Measurements from ENCODE around the gene SDC3. TPM values are rescaled to one million over a fixed set of nuclear protein-coding genes. Genes with fewer than 3 reads are reported as not detected.

SDC3 gene
- total and polyA plus RNA-seq, 2 of the 8 experiments (the other 6 are each of a cell fraction or from before 2014, with no cell fraction given): 7.0 to 27.0 TPM

DNA sequence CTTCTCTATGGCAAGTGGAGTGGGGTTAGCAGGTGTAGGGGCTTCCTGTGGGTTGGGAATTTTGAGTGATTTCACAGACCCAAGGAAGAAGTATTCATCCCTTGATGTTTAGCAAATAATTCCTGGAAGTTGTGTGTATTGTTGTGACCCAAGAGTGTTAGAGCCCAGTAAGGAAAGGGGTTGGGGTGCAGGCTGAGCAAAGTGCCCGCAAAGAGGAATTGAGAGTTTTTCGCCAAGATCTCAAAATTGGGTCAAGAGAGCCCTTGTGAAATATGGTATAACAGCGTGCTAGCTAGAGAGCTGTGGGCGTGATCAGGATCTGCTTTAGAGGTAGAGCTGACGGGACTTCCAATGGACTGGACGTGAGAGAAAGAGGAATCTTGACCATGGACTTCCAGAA lies 78.0 kb downstream of the SDC3 start:
- TF ChIP-seq, protein P1, sequence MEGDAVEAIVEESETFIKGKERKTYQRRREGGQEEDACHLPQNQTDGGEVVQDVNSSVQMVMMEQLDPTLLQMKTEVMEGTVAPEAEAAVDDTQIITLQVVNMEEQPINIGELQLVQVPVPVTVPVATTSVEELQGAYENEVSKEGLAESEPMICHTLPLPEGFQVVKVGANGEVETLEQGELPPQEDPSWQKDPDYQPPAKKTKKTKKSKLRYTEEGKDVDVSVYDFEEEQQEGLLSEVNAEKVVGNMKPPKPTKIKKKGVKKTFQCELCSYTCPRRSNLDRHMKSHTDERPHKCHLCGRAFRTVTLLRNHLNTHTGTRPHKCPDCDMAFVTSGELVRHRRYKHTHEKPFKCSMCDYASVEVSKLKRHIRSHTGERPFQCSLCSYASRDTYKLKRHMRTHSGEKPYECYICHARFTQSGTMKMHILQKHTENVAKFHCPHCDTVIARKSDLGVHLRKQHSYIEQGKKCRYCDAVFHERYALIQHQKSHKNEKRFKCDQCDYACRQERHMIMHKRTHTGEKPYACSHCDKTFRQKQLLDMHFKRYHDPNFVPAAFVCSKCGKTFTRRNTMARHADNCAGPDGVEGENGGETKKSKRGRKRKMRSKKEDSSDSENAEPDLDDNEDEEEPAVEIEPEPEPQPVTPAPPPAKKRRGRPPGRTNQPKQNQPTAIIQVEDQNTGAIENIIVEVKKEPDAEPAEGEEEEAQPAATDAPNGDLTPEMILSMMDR (IDR thresholded peaks at IDR 0.05; ENCODE audit: control extremely low read depth in 1 of 3, insufficient read depth in 1 of 3, low read depth in 1 of 3, low read length in 3 of 3): no peak
- no peak for TF ChIP-seq TAF7 (optimal IDR thresholded peaks at IDR 0.05; ENCODE audit: borderline replicate concordance, low read depth, low read length)
- no peak for TF ChIP-seq CHD2 (IDR thresholded peaks at IDR 0.05; ENCODE audit: low read length)
- no peak for TF ChIP-seq RBBP5 (IDR thresholded peaks at IDR 0.05; ENCODE audit: borderline replicate concordance, low read depth, low read length)
- no peak for TF ChIP-seq CTBP2 (IDR thresholded peaks at IDR 0.05; ENCODE audit: borderline replicate concordance, insufficient read depth, insufficient read length, low read length)
- no peak for TF ChIP-seq BRCA1 (IDR thresholded peaks at IDR 0.05; ENCODE audit: low read depth, low read length)
- TF ChIP-seq EGR1 (IDR thresholded peaks at IDR 0.05; ENCODE audit: borderline replicate concordance, low read depth, low read length): no peak
- no peak for TF ChIP-seq EZH2 (IDR thresholded peaks at IDR 0.05; ENCODE audit: low read depth, low read length, severe bottlenecking)
- no peak for TF ChIP-seq TCF12 (IDR thresholded peaks at IDR 0.05; ENCODE audit: low read depth, low read length)
- TF ChIP-seq RXRA (IDR thresholded peaks at IDR 0.05; ENCODE audit: insufficient read depth, low read depth, low read length): no peak
- no peak overlapping the region for H3K27ac ChIP-seq (ENCODE audit: low read depth, low read length)
- H4K8ac ChIP-seq (ENCODE audit: extremely low read depth, insufficient read depth, low read length): no peak overlapping the region
- no peak overlapping the region for H2BK5ac ChIP-seq (ENCODE audit: low read depth, low read length)
- no peaks in the 10 kb centered on the region for H3K79me1 ChIP-seq (ENCODE audit: low read depth, low read length)
- FAIRE-seq (no peak), DNase-seq (ENCODE audit: low read depth in 1 of 2, low spot score in 2 of 2) (no peak)
- no peaks in the 10 kb centered on the region for H3K4me1 ChIP-seq (replicated peaks in 1 of 4; ENCODE audit: control insufficient read depth in 3 of 4, insufficient read depth in 4 of 4, low read length in 3 of 4)
- H3K4ac ChIP-seq (replicated peaks; ENCODE audit: insufficient read length, low read depth, low read length): no peak overlapping the region
- 91% methylated on average over 6 of the region's 6 CpGs; no CpG with 5 or more reads in 1 of the 2 experiments for WGBS, 2 experiments (ENCODE audit: extremely low coverage in 1 of 2, insufficient coverage in 1 of 2, insufficient read length in 1 of 2, insufficient replicate concordance in 2 of 2, low coverage in 1 of 2, low lambda C conversion rate in 2 of 2, missing lambda C conversion rate in 1 of 2)
- H4K20me1 ChIP-seq (replicated peaks in 1 of 2; ENCODE audit: control insufficient read depth in 1 of 2, insufficient read depth in 2 of 2, low read length in 2 of 2): peaks cover 0 to 2% of the 10 kb centered on the region in 2 experiments
- ChIA-PET POLR2A (ENCODE audit: partially characterized antibody) (no interaction called here), CTCF (ENCODE audit: partially characterized antibody) (interaction anchor here (0.6 to 1.0 kb wide), 2 partner anchors 25 to 474 kb away, joined by 3 to 4 read pairs; no protein-coding TSS in a partner anchor)
- H3K27me3 ChIP-seq (replicated peaks in 1 of 4; ENCODE audit: control insufficient read depth in 3 of 4, extremely low read depth in 1 of 4, insufficient read depth in 3 of 4, low read length in 3 of 4): peaks cover 0 to 5% (median under 1%) of the 10 kb centered on the region in 4 experiments; a peak in 5 of 7 replicates
- H4K5ac ChIP-seq (ENCODE audit: insufficient read length, low read depth, low read length): no peak overlapping the region
- H3K4me3 ChIP-seq (ENCODE audit: extremely low read depth in 1 of 4, insufficient read depth in 2 of 4, low read depth in 3 of 4, low read length in 4 of 4): no peak overlapping the region
- H4K91ac ChIP-seq (replicated peaks; ENCODE audit: insufficient read length, low read length): no peak overlapping the region
- H3K23me2 ChIP-seq (ENCODE audit: low read depth, low read length): no peaks in the 10 kb centered on the region
- no peak overlapping the region for H2BK20ac ChIP-seq (ENCODE audit: low read length)
- H3K4me2 ChIP-seq (ENCODE audit: insufficient read depth in 1 of 2, low read depth in 2 of 2, low read length in 2 of 2): no peak overlapping the region
- H3K79me2 ChIP-seq (ENCODE audit: control insufficient read depth in 1 of 2, insufficient read depth in 2 of 2, low read length in 2 of 2): no peaks in the 10 kb centered on the region
- H3K14ac ChIP-seq (ENCODE audit: insufficient read length): no peak overlapping the region
- no peaks in the 10 kb centered on the region for H3K36me3 ChIP-seq (ENCODE audit: control insufficient read depth in 2 of 4, insufficient read depth in 4 of 4, low read length in 3 of 4)
- no peak overlapping the region for H2BK12ac ChIP-seq (ENCODE audit: low read depth, low read length)
- no peak overlapping the region for H3K56ac ChIP-seq (replicated peaks; ENCODE audit: insufficient read length, low read depth, low read length)
- H2AK5ac ChIP-seq (ENCODE audit: low read depth, low read length): no peak overlapping the region
- H2AFZ ChIP-seq (ENCODE audit: low read length): no peak overlapping the region
- no peak overlapping the region for H3K18ac ChIP-seq (ENCODE audit: extremely low read depth, low read length)
- H2BK120ac ChIP-seq (replicated peaks; ENCODE audit: low read depth, low read length): no peak overlapping the region
- H3K23ac ChIP-seq (ENCODE audit: insufficient read length): no peak overlapping the region
- no peak overlapping the region for H2BK15ac ChIP-seq (ENCODE audit: low read length)
- H3K9ac ChIP-seq (replicated peaks in 1 of 4; ENCODE audit: extremely low read depth in 1 of 4, low read depth in 3 of 4, low read length in 3 of 4): no peak overlapping the region
- no peaks in the 10 kb centered on the region; a peak in 1 of 4 replicates for H3K9me3 ChIP-seq (ENCODE audit: insufficient read depth in 2 of 2, low read depth in 1 of 2, low read length in 1 of 2)
